Dermis microvascular lymphatic vessel endothelial cell (primary cell): ENCODE results near the gene IGF1R. TPM values are rescaled to one million over a fixed set of nuclear protein-coding genes. Genes with fewer than 3 reads are reported as not detected.

Experiments used
- DNase-seq, 2 donors: peaks; one replicate each; pipeline versions ENCODE4 v3.0.0 to v3.0.0-alpha.2; 2010; ENCODE audit warnings: low read depth in 2 of 2
- total RNA-seq: library from RNA; depleted of rRNA; stranded (reverse); fragments of >200 nt; gene quantifications from 2 replicates; pipeline ENCODE4 v1.2.1, GENCODE V29; 2014

Gene IGF1R
- total RNA-seq, 1 donor from 2014 or later = 13.5 TPM

DNA sequence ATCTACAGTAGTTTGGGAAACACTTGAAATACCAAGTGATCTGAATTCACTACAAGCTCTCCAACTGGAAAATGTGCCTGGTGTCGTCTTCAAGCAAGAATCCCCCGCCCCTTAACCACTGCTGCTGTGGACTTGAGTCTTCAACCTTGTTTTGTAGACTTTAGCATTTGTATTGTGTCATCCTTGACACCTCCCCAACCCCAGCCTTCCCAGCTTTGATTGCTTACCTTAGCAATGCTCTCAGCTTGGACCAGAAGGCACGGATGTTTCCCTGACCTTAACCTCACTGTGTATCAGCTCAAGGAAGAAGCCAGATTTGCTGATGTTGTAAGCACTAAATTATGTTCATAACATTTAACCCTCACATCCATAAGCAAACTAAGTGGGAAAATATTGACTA lies 146.4 kb downstream of the IGF1R start:
- no peak for DNase-seq

- DNase-seq = no peak
Measured at GRCh38 chr15:98795980-98796379, 147.6 kb downstream of the IGF1R start.

GRCh38 chr15:98796685-98797357 lies 148.5 kb downstream of the IGF1R start:
- peak in 1 of 2 donors; percentile 7 for DNase-seq

- no peak for DNase-seq
Measured at GRCh38 chr15:98798375-98798893, 150.1 kb downstream of the IGF1R start.

DNA sequence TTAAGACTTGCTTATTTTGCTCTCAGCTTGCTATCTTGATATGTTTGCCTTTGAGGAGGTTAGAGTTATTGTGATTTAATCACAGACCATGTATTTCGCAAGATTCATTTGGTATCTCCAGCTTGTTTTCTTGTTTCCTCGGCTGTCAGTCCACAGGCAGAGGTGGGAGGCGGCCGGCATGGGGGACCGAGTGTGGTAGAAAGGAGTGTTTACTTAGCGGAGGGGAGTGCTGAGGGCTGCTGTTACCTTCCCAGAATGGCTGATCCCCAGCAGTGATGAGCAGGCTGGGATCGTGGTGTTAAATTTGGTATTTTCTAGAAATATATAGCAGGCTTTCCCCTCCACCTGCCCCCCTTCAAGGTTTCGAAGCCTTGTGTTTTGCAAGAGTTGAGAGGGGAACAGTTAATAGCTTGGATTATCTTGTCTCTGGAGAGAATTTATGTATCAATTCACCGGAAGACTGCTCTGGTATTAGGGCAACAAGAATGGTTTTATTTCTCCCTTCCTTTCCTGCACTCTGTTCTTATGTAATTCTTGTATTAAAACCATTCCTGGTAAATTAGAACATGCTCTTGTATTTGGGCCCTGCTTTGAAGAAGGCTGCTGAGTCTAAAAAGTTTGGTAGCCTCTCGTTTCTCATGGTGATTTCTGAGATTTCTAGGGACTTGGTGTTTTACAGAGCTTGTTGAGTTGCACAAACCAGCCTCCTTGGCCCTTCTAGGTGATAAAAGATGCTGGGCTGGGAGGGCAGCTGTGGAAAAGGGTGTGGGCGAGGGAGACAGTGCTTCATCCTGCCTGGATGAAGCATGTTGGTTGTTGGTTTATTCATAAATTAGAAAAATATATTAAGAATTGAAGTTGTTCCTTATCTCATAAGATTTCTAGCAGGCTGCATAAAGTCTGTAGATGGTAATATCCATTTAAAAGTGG lies 151.4 kb downstream of the IGF1R start:
- DNase-seq = peak in 1 of 2 donors; percentile 12

DNA sequence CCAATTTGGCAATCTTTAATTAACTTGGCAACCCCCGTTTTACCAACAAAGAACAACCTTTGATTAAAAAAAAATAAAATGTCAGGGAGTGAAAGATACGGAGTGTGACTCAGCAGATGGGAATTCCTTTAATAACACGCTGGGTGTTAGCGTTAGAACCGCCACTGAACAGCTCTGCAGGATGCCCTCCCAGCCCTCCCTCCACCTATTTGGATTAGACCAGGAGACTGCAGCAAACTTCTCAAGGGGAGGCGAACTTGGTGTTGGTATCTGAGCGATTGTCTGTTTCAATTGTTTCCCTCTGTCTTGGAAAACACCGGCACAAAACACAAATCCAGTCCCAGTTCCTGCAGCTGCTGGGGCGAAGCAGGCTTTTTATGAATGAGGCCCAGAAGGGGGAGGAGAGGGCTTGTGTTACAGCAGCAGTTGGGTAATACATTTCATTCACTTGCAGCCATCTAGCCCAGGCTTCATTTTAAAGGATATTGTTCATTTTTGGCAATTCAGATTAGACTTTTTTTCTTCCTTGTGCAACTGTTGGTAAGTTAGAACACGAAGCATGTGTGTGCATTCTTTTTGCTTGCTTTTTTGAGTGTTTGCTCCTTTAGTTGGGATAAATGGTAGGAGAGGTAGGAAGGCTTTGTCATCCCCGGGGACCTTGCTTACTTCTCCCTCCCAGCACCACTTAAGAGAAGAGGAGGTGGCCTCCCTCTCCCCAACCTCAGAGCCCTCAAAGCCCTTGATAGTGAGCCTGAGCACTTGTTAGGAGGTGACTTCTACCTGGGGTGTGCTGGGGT lies 152.3 kb downstream of the IGF1R start:
- peak; percentile 65 to 96 for DNase-seq

DNA sequence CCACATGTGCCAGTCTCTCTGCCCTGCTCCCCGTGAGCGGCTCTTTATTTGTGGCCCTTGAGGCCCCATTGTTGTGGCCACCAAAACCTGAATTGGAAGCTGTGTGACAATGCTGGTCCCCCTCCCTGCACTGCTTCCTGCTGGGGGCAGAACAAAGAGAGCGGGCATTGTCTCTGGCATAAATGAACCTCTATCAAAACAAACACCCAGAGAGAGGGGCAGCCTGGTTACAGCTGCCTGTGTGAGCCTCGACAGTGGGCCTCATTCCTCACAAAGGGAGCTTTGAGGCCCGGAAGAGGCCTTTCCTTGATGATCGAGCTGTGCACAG lies 152.9 kb downstream of the IGF1R start:
- DNase-seq = peak in 1 of 2 donors; percentile 60

DNA sequence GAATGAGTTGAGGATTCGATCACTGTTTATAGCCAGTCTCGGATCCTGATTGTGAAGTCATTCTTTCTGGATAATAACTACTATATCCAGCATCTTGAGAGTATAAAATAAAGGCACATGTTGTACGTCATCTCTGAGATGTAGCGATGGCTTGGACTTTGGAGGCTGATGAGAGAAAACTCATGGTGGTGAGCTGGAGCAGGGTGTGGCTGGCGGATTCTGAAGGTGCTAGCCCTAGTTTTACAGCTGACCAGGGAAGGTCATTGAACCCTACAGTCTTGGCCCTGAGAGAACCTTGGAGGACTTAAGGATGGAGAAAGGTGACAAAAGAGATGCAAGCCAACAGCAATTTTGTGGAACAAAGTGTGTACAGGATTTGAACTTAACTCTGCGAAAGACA lies 153.8 kb downstream of the IGF1R start:
- no peak for DNase-seq

DNA sequence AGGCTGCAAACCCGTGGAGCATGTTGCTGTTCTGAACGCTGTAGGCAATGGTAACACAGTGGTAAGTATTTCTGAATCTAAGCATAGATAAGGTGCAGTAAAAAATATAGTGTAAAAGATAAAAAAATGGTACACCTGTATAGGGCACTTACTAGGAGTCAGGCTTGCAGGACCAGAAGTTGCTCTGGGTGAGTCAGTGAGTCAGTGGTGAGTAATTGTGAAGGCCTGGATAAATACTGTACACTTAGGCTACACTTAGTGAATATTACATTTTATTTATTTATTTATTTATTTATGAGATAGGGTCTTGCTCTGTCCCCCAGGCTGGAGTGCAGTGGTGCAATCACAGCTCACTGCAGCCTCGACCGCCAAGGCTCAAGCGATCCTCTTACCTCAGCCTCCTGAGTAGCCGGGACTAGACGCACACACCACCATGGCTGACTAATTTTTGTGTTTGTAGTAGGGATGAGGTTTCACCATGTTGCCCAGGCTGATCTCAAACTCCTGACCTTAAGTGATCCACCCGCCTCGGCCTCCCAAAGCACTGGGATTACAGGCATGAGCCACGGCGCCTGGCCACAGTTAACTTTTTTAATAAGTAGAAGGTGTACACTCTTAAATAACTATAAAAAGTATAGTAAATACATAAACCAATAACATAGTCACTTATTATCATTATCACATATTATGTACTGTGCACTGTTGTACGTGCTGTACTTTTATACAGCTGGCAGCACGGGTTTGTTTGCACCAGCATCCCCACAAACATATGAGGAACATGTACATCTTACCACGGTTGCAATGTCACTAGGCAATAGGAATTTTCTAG lies 155.1 kb downstream of the IGF1R start:
- DNase-seq = peak in 1 of 2 donors; percentile 43

DNA sequence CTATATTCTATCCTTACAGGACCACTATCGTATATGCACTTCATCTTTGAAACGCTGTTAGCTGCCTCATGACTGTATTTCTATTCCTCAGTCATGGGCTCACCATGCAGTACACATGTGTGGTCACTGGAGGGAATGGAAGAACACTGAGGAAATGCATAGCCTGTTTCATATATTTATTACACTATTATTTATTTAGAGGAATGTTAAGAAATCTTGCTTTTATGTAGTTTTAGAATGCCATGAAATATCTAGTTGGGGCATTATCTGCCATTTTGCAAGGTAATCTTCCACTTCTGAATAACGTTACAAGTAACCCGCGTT lies 155.7 kb downstream of the IGF1R start:
- no peak for DNase-seq

DNA sequence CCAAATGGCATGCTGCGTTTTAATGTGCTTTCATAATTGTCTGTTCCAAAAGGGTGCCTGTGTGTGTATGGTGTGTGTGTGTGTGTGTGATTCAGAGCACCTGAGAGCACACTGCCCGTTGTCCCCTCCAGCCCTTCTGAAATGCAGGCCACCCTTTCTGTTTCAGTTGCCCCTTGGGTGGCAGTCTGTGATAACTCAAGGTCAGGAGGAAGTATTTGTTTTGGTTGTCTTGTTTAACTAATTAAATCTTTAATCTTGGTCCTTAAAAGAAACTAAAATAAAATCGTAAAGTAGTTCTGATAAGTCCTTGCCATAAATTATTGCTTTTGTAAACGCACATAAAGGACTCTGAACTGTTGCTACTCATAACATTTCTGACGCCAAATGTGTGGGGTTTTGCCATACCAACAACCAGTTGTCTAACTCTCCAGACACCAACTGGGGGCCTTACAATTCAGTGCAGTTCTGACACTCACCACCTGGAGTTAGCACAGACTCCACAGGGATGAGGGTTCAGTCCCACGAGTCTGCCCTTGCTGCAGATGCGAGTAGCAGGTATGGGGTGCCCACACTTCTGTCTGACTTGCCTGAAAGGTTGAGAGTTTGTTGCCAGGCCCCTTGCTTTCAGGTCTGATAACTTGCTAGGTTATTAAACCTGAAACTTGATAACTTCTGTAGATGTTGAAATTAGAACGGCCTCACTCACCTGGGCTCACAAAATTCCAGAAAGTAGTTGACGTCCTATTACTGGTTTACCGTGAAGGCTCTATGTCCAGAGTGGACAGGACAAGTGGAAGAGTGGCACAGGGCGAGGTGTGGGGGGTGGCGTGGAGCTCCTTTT lies 157.3 kb downstream of the IGF1R start:
- no peak for DNase-seq

DNA sequence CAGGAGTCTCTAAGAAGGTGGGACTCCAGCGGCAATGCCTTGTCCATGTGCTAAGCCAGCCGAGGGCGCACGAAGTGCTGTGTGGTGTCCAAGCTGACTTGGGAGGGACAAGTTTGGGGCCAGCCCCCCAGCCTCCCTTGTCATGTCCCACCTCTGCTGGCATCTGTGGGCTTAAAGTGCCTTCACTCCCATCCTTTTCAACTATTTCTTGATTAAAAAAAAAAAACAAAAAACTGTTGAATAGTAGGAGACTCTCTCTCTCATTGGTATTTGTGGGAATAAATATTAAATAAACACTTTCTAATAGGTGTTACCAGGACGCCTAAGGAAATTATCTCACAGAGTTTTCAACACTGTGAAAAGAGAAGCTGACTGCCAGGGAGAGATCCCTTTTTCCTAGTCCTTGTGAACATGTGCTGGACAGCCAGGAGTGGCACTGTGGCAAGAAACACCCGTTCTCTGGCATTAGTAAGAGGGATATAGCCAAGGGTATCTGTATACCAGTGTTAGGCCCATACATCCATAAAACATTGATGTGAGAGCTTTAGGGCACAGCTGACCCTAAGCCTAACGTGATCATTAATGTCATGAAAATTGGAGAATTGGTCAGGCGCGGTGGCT lies 158.0 kb downstream of the IGF1R start:
- no peak for DNase-seq

GRCh38 chr15:98807262-98807661 lies 158.9 kb downstream of the IGF1R start:
- DNase-seq = no peak

DNA sequence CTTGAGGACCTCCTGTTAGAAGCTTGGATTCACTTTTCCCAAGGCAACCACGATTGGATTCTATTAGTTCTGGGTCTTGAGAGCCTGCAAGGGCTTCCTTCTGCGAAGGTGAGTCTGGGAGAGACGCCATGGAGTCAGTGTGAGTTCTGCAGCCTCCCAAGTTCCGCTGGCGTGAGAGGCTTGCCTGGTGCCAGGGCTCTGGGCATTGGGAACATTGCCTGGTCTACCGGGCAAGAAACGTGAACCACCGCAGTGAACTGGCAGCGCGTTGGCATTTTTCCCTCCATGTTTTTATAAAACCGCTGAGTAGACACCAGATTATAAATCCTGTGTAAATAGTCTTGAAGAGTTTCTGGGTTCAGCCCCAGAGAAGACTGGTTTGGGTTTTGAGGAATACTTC lies 160.9 kb downstream of the IGF1R start:
- no peak for DNase-seq

DNA sequence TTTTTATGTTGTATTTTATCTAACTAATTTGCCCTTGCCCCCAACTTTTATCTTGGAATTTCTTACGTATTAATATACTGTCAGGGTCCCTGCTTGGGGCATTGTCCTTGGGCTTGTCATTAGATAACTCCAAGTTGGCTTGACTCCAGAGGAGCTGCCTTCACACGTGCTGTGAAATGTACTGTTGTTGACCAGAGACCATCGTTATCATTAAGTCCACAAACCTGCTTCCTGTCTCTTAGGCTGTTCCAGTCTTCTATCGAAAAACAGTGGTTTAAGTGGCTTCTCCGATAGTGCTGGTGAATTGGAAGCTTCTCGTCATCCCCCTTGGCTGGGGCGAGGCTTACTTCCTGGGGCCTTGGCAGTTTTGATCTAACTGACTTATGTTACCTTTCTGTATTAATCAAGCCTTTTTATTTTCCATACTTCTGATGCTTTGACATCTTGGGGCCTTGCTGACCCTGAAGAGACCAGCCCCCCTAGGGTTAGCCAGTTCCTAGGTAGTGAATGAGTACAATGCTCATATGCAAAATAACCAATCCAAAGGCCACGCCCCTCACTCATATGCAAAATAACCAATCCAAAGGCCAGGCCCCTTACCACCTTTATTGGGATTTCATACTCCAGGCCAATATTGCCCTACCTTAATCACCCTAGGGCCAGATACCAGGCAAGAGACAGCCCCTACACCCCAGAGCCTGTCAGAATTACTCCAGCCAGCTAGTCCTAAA lies 164.5 kb downstream of the IGF1R start:
- peak in 1 of 2 donors; percentile 78 for DNase-seq

GRCh38 chr15:98813951-98814350 lies 165.6 kb downstream of the IGF1R start:
- no peak for DNase-seq

DNA sequence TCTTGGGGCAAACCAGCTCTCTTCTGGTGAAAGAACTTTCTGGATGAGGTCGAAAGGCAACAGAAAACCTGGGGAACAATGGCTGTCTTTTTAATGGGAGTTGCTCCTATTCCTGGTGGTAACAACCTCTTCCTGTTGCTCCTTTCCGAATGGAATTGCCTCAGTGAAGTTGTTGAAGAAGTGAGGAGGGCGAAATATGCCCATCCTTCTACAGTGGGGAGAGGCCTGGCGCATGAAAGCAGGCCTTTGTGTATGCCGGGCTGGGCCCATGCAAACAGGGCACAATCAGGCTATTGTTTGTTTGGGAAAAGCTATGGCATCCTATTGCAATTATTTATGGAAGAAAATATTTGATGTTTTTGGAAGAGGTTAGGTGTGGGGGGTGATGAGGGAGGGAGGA lies 166.9 kb downstream of the IGF1R start:
- DNase-seq = no peak

DNA sequence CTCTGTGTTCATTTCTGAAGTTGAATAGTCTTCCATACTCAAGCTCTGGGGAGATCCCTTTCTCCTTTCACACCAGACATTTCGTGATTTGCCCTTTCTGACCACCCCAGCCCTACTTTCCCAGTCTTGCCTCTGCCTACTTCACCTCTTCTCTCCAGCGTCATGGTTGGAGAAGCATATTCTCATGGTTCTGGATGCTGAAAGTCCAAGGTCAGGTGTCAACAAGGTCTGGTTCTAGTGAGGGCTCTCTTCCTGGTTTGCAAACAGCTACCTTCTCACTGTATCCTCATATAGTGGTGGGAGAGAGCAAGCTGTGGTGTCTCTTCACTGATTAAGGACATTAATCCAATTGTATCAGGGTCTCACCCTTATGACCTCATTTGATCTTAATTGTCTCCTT lies 169.4 kb downstream of the IGF1R start:
- no peak for DNase-seq

GRCh38 chr15:98823012-98823458 lies 174.7 kb downstream of the IGF1R start:
- DNase-seq = peak in 1 of 2 donors; percentile 40
